OCI-LY7 (cell line): ENCODE data around the gene CRACDL. TPM values are rescaled to one million over a fixed set of nuclear protein-coding genes. Genes with fewer than 3 reads are reported as not detected.

Experiments used
- BruUV-seq: library from RNA; stranded (reverse); fragments of 400-500 nt; replicated peaks from 2 replicates; lab custom pipeline; 2021; lab: Mats Ljungman, UMichigan
- CTCF ChIA-PET: fragments of 300-600 bp; sonication (Branson Sonifier 250); formaldehyde crosslinking; loops from one replicate; lab custom pipeline; 2022; ENCODE audit warnings: antibody characterized with exemption; ENCODE audit not compliant: unreplicated experiment; lab: Charles Lee
- POLR2A ChIA-PET: fragments of 300-600 bp; sonication (Branson Sonifier 250); formaldehyde crosslinking; loops from one replicate; lab custom pipeline; 2022; ENCODE audit warnings: antibody characterized with exemption; lab: Charles Lee
- DNase-seq: peaks from one replicate; pipeline ENCODE4 v3.0.0-alpha.2; 2015; ENCODE audit warnings: low spot score
- H2AFZ ChIP-seq: fragments of 200-600 bp; sonication (generic), shearing (Covaris generic); 2 replicates; pipeline ENCODE4 v1.6.1; 2014; ENCODE audit warnings: mild to moderate bottlenecking, antibody characterized with exemption, low read length, moderate library complexity
- H3K27ac ChIP-seq: fragments of 200-600 bp; sonication (generic); 2 replicates; pipeline ENCODE4 v1.5.1; 2014; ENCODE audit warnings: mixed run types, low read depth, mild to moderate bottlenecking, moderate library complexity, low read length, inconsistent platforms; ENCODE audit not compliant: poor library complexity, severe bottlenecking
- H3K36me3 ChIP-seq: fragments of 200-600 bp; sonication (generic); 2 replicates; pipeline ENCODE4 v1.6.1; 2014; ENCODE audit warnings: mild to moderate bottlenecking, antibody characterized with exemption, low read length, moderate library complexity, mixed read lengths; ENCODE audit not compliant: insufficient read depth
- H3K4me1 ChIP-seq: fragments of 200-600 bp; sonication (generic); 2 replicates; pipeline ENCODE4 v1.5.1; 2014; ENCODE audit warnings: mild to moderate bottlenecking, low read length; ENCODE audit not compliant: insufficient read depth, poor library complexity, severe bottlenecking
- H3K4me2 ChIP-seq: fragments of 200-600 bp; sonication (generic); 2 replicates; pipeline ENCODE4 v1.6.1; 2014; ENCODE audit warnings: mild to moderate bottlenecking, low read length
- H3K4me3 ChIP-seq: fragments of 200-600 bp; sonication (generic); 2 replicates; pipeline ENCODE4 v1.5.1; 2014; ENCODE audit warnings: mild to moderate bottlenecking, low read depth, low read length; ENCODE audit not compliant: poor library complexity, severe bottlenecking
- H3K79me2 ChIP-seq: fragments of 200-600 bp; sonication (generic); 2 replicates; pipeline ENCODE4 v1.6.1; 2016; ENCODE audit warnings: low read depth, mild to moderate bottlenecking, low read length, moderate library complexity, mixed read lengths; ENCODE audit not compliant: insufficient read depth
- H3K9me2 ChIP-seq: fragments of 200-600 bp; sonication (generic); 2 replicates; pipeline ENCODE4 v1.6.1; 2016; ENCODE audit warnings: mild to moderate bottlenecking, low read length, mixed read lengths; ENCODE audit not compliant: insufficient read depth
- H3K9me3 ChIP-seq: fragments of 200-600 bp; sonication (generic); 2 replicates; pipeline ENCODE4 v1.6.1; 2014; ENCODE audit warnings: mild to moderate bottlenecking, mixed run types, low read length, mixed read lengths
- H4K20me1 ChIP-seq: fragments of 200-600 bp; sonication (generic); 2 replicates; pipeline ENCODE4 v1.6.1; 2014; ENCODE audit warnings: mild to moderate bottlenecking, antibody characterized with exemption, low read length, moderate library complexity, mixed read lengths; ENCODE audit not compliant: insufficient read depth
- EZH2phosphoT487 ChIP-seq: fragments of 200-600 bp; sonication (generic); IDR thresholded peaks from 2 replicates; pipeline ENCODE4 v1.6.1; 2018; ENCODE audit warnings: low read depth, borderline replicate concordance, mild to moderate bottlenecking, mixed run types, antibody characterized with exemption, low read length, moderate library complexity, mixed read lengths
- intact Hi-C: fragments of 100-400 bp; cut with micrococcal nuclease; formaldehyde crosslinking; loops from one replicate; pipeline ENCODE4 v1.10.0; 2022; ENCODE audit not compliant: unreplicated experiment
- total RNA-seq, 2 experiments: library from RNA; depleted of rRNA in 1 of 2; stranded (reverse); fragments of >200 nt in 1 of 2; shearing (Covaris generic) in 1 of 2; gene quantifications; 2 replicates each; pipeline ENCODE4 v1.2.3, GENCODE V29; 2014 to 2022
- TF ChIP-seq, protein P1 (sequence below): fragments of 200-600 bp; sonication (generic); conservative IDR thresholded peaks from 2 replicates; pipeline ENCODE4 v1.5.1; 2014; ENCODE audit warnings: mild to moderate bottlenecking, antibody characterized with exemption, low read length, moderate library complexity, mixed read lengths

Gene CRACDL
- total RNA-seq, 2 experiments from 2014 or later, result 0.03 to 0.13 TPM

DNA sequence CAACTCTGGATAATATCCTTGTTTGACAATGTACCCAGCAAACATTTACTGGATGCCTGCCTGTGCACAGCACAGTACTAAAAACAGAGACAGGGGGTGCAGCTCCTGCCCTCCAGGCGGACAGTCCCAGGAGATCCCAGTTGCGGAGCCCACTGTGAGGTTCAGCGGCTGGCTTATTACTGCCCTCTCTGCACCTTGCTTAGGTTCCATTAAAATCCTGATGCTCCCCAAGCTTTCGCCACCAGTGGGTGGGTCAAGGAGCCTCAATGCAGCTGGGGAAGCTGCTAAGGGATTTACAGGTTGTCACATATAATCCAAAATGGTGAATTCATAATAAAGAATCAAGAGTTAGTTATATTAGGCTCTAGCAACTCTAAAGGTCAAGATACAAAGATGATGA lies 38.3 kb downstream of the CRACDL start:
- TF ChIP-seq EZH2phosphoT487, result no peak
- TF ChIP-seq, protein P1, sequence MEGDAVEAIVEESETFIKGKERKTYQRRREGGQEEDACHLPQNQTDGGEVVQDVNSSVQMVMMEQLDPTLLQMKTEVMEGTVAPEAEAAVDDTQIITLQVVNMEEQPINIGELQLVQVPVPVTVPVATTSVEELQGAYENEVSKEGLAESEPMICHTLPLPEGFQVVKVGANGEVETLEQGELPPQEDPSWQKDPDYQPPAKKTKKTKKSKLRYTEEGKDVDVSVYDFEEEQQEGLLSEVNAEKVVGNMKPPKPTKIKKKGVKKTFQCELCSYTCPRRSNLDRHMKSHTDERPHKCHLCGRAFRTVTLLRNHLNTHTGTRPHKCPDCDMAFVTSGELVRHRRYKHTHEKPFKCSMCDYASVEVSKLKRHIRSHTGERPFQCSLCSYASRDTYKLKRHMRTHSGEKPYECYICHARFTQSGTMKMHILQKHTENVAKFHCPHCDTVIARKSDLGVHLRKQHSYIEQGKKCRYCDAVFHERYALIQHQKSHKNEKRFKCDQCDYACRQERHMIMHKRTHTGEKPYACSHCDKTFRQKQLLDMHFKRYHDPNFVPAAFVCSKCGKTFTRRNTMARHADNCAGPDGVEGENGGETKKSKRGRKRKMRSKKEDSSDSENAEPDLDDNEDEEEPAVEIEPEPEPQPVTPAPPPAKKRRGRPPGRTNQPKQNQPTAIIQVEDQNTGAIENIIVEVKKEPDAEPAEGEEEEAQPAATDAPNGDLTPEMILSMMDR, result no peak
- ChIA-PET CTCF (no interaction called here), POLR2A (no interaction called here)
- Histone ChIP-seq H3K9me3 (no peaks in the 10 kb centered on the region), H2AFZ (no peak overlapping the region), H4K20me1 (no peaks in the 10 kb centered on the region), H3K9me2 (no peaks in the 10 kb centered on the region), H3K4me2 (no peak overlapping the region), H3K79me2 (no peaks in the 10 kb centered on the region), H3K36me3 (no peaks in the 10 kb centered on the region), H3K4me3 (no peak overlapping the region), H3K4me1 (peaks cover 13% of the 10 kb centered on the region), H3K27ac (no peak overlapping the region)
- intact Hi-C loops, result no loop called here
- no TSS peak for BruUV-seq
- no peak for DNase-seq

DNA sequence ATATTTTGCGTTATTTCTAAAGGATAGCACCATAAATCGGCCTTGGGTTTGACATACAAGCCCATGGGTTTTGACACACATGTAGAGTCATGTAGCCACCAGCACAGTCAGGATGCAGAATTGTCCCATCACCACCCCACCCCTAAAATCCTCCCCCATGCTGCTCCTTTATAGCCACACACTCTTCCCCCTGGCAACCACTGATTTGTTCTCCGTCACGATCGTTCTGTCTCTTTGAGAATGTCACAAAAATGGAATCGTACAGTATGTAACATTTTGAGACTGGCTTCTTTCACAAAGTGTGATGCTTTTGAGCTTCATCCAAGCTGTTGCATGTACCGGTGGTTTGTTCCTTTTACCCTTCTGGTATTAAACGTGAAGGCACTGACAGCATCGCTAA lies 39.1 kb downstream of the CRACDL start:
- POLR2A ChIA-PET, result no interaction called here
- Histone ChIP-seq H3K9me3 (no peaks in the 10 kb centered on the region), H3K79me2 (no peaks in the 10 kb centered on the region), H3K4me3 (no peak overlapping the region), H3K27ac (no peak overlapping the region), H3K4me1 (peaks cover 13% of the 10 kb centered on the region), H4K20me1 (no peaks in the 10 kb centered on the region), H3K4me2 (no peak overlapping the region), H2AFZ (no peak overlapping the region; the same call in 1 of the 2 replicates), H3K36me3 (no peaks in the 10 kb centered on the region), H3K9me2 (no peaks in the 10 kb centered on the region)
- no peak for DNase-seq
- TF ChIP-seq EZH2phosphoT487, result no peak
- TF ChIP-seq, protein P1, result no peak
- intact Hi-C loops, result no loop called here
- BruUV-seq, result no TSS peak
- CTCF ChIA-PET, result no interaction called here

DNA sequence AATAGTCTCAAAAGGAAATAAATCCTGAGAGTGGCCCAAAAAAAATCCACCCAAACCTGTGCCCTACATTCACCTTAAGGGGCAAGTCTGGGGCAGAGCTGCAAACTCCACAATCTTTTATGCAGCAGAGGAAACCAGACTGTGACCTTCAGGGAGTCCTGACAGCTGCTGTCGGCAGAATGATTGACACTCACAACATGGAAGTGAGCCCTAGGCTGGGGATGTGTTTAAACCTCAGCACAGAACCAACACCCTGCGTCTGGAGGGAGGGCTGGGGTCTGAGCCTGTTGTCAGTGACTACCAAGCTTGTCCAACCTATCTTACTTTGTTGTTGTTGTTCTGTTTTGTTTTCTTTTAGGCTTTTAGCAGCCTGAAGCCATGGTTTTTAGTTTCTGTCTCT lies 39.6 kb downstream of the CRACDL start:
- H3K9me3 ChIP-seq, result no peaks in the 10 kb centered on the region
- peak overlapping the region; percentile 76 for H2AFZ ChIP-seq
- intact Hi-C loops, result no loop called here
- no peak overlapping the region for H3K4me2 ChIP-seq
- BruUV-seq, result no TSS peak
- H3K79me2 ChIP-seq, result no peaks in the 10 kb centered on the region
- H3K4me1 ChIP-seq, result peaks cover 16% of the 10 kb centered on the region
- DNase-seq, result peak; percentile 30
- ChIA-PET CTCF (no interaction called here), POLR2A (interaction anchor here (1.5 kb wide), 1 partner anchor 13 kb away, joined by 4 read pairs; no protein-coding TSS in a partner anchor)
- no peaks in the 10 kb centered on the region for H3K9me2 ChIP-seq
- H3K4me3 ChIP-seq, result no peak overlapping the region
- no peaks in the 10 kb centered on the region for H4K20me1 ChIP-seq
- no peaks in the 10 kb centered on the region for H3K36me3 ChIP-seq
- no peak overlapping the region for H3K27ac ChIP-seq
- TF ChIP-seq EZH2phosphoT487, result no peak
- TF ChIP-seq, protein P1, result no peak
